Measurements from ENCODE around the gene CYP3A5. TPM values are rescaled to one million over a fixed set of nuclear protein-coding genes. Genes with fewer than 3 reads are reported as not detected.
"Not testable (repeated sequence)": the region's sequence is repeated elsewhere in the genome, so short reads cannot be mapped to it uniquely, and the experiment has no call there.

CYP3A5 gene
- total RNA-seq, 4 donors from 2014 or later: 36.9 to 195 (median 79.4) TPM

GRCh38 chr7:99644431-99644830, 35.4 kb downstream of the CYP3A5 start:
- TF ChIP-seq POLR2A (IDR thresholded peaks at IDR 0.05) (no peak), CTCF (IDR thresholded peaks at IDR 0.05) (no peak)
- H3K4me3 ChIP-seq (ENCODE audit: low read depth, poor library complexity, severe bottlenecking): no peak overlapping the region
- intact Hi-C loops (cut with DNase I; ENCODE audit: low total_unique reads): no loop called here
- no peak for DNase-seq (ENCODE audit: low spot score in 2 of 2)
- 87 to 92% methylated on average over 3 of the region's 3 CpGs for WGBS, 2 donors

DNA sequence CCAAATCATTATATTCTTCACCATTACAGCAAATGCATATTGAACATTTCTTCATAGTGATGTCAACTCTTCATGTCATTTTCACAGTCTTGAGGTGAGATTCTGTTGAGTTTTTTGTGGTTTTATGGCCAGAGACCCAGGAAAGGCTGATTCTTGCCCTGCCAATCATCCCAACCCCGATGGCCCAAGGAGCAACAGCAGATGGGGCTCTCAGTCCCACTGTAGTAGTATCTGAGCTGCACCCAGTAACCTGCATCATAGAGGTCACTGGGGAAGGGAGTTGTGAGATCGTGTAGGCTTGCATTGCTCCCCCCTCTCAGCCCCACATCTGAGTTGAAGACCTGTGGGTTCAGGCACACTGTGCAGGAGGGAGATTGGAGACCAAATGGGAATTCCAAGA, 36.3 kb downstream of the CYP3A5 start:
- TF ChIP-seq CTCF (IDR thresholded peaks at IDR 0.05) (no peak), POLR2A (IDR thresholded peaks at IDR 0.05) (no peak)
- H3K4me3 ChIP-seq (ENCODE audit: low read depth, poor library complexity, severe bottlenecking): no peak overlapping the region
- DNase-seq (ENCODE audit: low spot score in 2 of 2): no peak
- intact Hi-C loops (cut with DNase I; ENCODE audit: low total_unique reads): no loop called here
- WGBS, 2 donors: 82 to 94% methylated on average over 2 of the region's 2 CpGs

GRCh38 chr7:99642027-99642426, 37.8 kb downstream of the CYP3A5 start:
- intact Hi-C loops (cut with DNase I; ENCODE audit: low total_unique reads): no loop called here
- TF ChIP-seq POLR2A (IDR thresholded peaks at IDR 0.05) (no peak), CTCF (IDR thresholded peaks at IDR 0.05) (no peak)
- no peak overlapping the region for H3K4me3 ChIP-seq (ENCODE audit: low read depth, poor library complexity, severe bottlenecking)
- no peak for DNase-seq (ENCODE audit: low spot score in 2 of 2)
- WGBS, 2 donors: 96 to 97% methylated on average over 1 of the region's 1 CpG

DNA sequence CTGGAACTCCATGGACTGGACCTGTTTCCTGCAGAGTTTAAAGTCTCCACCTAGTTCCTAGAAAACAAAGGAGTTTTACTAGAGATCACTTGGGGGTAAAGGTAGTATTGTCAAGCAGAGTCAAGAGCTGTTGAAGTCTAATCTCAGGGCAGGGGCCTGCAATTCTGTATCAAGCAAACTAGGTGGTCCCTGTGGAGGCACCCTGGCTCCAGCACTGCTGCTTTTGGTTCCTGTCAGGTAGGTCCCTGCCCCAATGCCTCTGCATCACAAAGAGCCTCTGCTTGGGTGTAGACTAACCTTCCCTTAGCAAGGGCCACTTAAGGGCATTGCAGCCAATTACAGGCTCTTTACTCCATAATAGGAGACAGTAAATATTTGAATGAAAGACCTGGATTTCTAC, 40.5 kb downstream of the CYP3A5 start:
- no peak overlapping the region for H3K4me3 ChIP-seq (ENCODE audit: low read depth, poor library complexity, severe bottlenecking)
- intact Hi-C loops (cut with DNase I; ENCODE audit: low total_unique reads): no loop called here
- TF ChIP-seq POLR2A (IDR thresholded peaks at IDR 0.05) (no peak), CTCF (IDR thresholded peaks at IDR 0.05) (no peak)
- DNase-seq (ENCODE audit: low spot score in 2 of 2): no peak

- TF ChIP-seq CTCF (IDR thresholded peaks at IDR 0.05) (no peak), POLR2A (IDR thresholded peaks at IDR 0.05) (no peak)
- H3K4me3 ChIP-seq (ENCODE audit: low read depth, poor library complexity, severe bottlenecking): no peak overlapping the region
- intact Hi-C loops (cut with DNase I; ENCODE audit: low total_unique reads): no loop called here
- WGBS, 2 donors: 98% methylated on average over 23 of the region's 23 CpGs
- DNase-seq (ENCODE audit: low spot score in 2 of 2): no peak
These were observed 41.1 kb downstream of the CYP3A5 start for GRCh38 chr7:99638731-99639130.

- WGBS, 2 donors: 69 to 74% methylated on average over 2 of the region's 2 CpGs
- DNase-seq (ENCODE audit: low spot score in 2 of 2); intact Hi-C loops (cut with DNase I; ENCODE audit: low total_unique reads); H3K4me3 ChIP-seq (ENCODE audit: low read depth, poor library complexity, severe bottlenecking): not testable (repeated sequence)
These were observed 42.4 kb downstream of the CYP3A5 start for GRCh38 chr7:99637414-99637813.
